Spleen (tissue), 11 donors: ENCODE results near the gene PCSK4. TPM values are rescaled to one million over a fixed set of nuclear protein-coding genes. Genes with fewer than 3 reads are reported as not detected.
"Not testable (repeated sequence)": the region's sequence is repeated elsewhere in the genome, so short reads cannot be mapped to it uniquely, and the experiment has no call there.

Experiments used
- DNase-seq: peaks from one replicate; pipeline ENCODE4 v3.0.0-alpha.2; 2020
- H3K27ac ChIP-seq, 8 donors: fragments of 200-600 bp; sonication (generic) in 7 of 8; 1 replicate in 4 of 8; 2 replicates in 4 of 8; pipeline versions ENCODE4 v1.5.0 to v1.8.0; 2016 to 2021; ENCODE audit warnings: inconsistent platforms in 4 of 8, mild to moderate bottlenecking in 4 of 8, moderate library complexity in 1 of 8
- H3K27me3 ChIP-seq, 7 donors: fragments of 200-600 bp; sonication (generic) in 6 of 7; replicated peaks in 1 of 7; 1 replicate in 4 of 7; 2 replicates in 3 of 7; pipeline versions ENCODE4 v1.5.0 to v1.8.0; 2016 to 2021; ENCODE audit warnings: inconsistent platforms in 3 of 7, mild to moderate bottlenecking in 1 of 7
- H3K36me3 ChIP-seq, 6 donors: fragments of 200-600 bp; sonication (generic) in 5 of 6; 1 replicate in 4 of 6; 2 replicates in 2 of 6; pipeline versions ENCODE4 v1.5.0 to v1.8.0; 2016 to 2021; ENCODE audit warnings: inconsistent platforms in 2 of 6
- H3K4me1 ChIP-seq, 6 donors: fragments of 200-600 bp; sonication (generic) in 5 of 6; 1 replicate in 3 of 6; 2 replicates in 3 of 6; pipeline versions ENCODE4 v1.5.0 to v1.8.0; 2016 to 2021; ENCODE audit warnings: inconsistent platforms in 3 of 6
- H3K4me3 ChIP-seq, 8 donors: fragments of 200-600 bp; sonication (generic) in 7 of 8; 1 replicate in 4 of 8; 2 replicates in 4 of 8; pipeline versions ENCODE4 v1.5.0 to v1.8.0; 2016 to 2021; ENCODE audit warnings: inconsistent platforms in 4 of 8, mild to moderate bottlenecking in 4 of 8, moderate library complexity in 2 of 8
- H3K9me3 ChIP-seq, 8 donors: fragments of 200-600 bp; sonication (generic) in 7 of 8; 1 replicate in 4 of 8; 2 replicates in 4 of 8; pipeline versions ENCODE4 v1.5.0 to v1.8.0; 2016 to 2021; ENCODE audit warnings: inconsistent platforms in 4 of 8
- CTCF ChIP-seq, 11 experiments: fragments of 200-600 bp in 7 of 11; fragments of 450-650 bp in 4 of 11; sonication (generic) in 4 of 11; IDR thresholded peaks in 8 of 11; conservative IDR thresholded peaks in 3 of 11; 1 replicate in 7 of 11; 2 replicates in 4 of 11; pipeline versions ENCODE4 v1.4.0 to v1.8.0; 2016 to 2021; ENCODE audit warnings: antibody characterized with exemption in 11 of 11, inconsistent platforms in 4 of 11, mild to moderate bottlenecking in 1 of 11
- POLR2A ChIP-seq, 3 donors: fragments of 450-650 bp; IDR thresholded peaks; one replicate each; pipeline ENCODE4 v1.5.1; 2017; ENCODE audit warnings: antibody characterized with exemption in 3 of 3, mild to moderate bottlenecking in 1 of 3
- POLR2AphosphoS5 ChIP-seq, 3 donors: sonication (generic); formaldehyde crosslinking; IDR thresholded peaks; one replicate each; pipeline ENCODE4 v1.5.1; 2017; ENCODE audit warnings: antibody characterized with exemption in 3 of 3
- WGBS, 5 donors: extraction: QIAGEN DNeasy Blood & Tissue Kit in 3 of 5; methylation state at CpG; one replicate each; pipeline versions ENCODE4 v1.1.5 to v1.1.7; 2013 to 2018; 5-methylcytosine and 5-hydroxymethylcytosine counted together
- intact Hi-C: fragments of 100-400 bp; cut with DNase I; formaldehyde crosslinking; loops from one replicate; pipeline ENCODE4 v1.15.0; 2023; ENCODE audit warnings: low total_unique reads
- polyA plus RNA-seq, 3 donors: library from polyadenylated mRNA; stranded (reverse); fragments of 200-250 nt; gene quantifications; one replicate each; pipeline ENCODE4 v1.2.1, GENCODE V29; 2013
- total RNA-seq, 7 donors: library from RNA; depleted of rRNA in 3 of 7; stranded (reverse); fragments of >200 nt in 3 of 7; fragmentation: NEBNext Ultra II Directional in 4 of 7; extraction: Animal tissue kit (Norgen Biotek cat#: 25700) in 4 of 7; gene quantifications; one replicate each; pipeline versions ENCODE4 v1.1.0 to v1.2.1, GENCODE V29; 2016 to 2021
- donor health status: healthy with polysubstance abuse.
- donor health status: DM: no; HTN: no; CAD: no; lungs with moderate emphysema.
- donor health status: DM: no; HTN: no; CAD: no.
- donor health status: Bipolar disorder and iron deficiency.
- donor health status: healthy.
- donor health status: DM: no; HTN: no; CAD: no.
- donor health status: DM: yes; HTN: yes; CAD: no.

Gene PCSK4
- total and polyA plus RNA-seq, 10 donors, result 1.1 to 4.2 (median 1.9) TPM

- 72 to 80% (median 78%) methylated on average over 8 to 23 of the region's 23 CpGs for WGBS, 5 donors
- no peak for DNase-seq
These were observed 43.5 kb upstream of the PCSK4 start for GRCh38 chr19:1533510-1534150.

GRCh38 chr19:1532003-1532402, 41.9 kb upstream of the PCSK4 start:
- DNase-seq, result no peak
- Histone ChIP-seq H3K9me3 (peaks cover 0 to 4% (median 0%) of the 10 kb centered on the region in 8 donors), H3K4me3 (no peak overlapping the region), H3K27ac (no peak overlapping the region), H3K36me3 (no peaks in the 10 kb centered on the region), H3K27me3 (peaks cover 0 to 90% (median 16%) of the 10 kb centered on the region in 7 donors), H3K4me1 (no peaks in the 10 kb centered on the region)
- 82 to 88% (median 86%) methylated on average over 9 of the region's 9 CpGs for WGBS, 5 donors
- TF ChIP-seq POLR2AphosphoS5 (IDR thresholded peaks at IDR 0.05), result no peak
- intact Hi-C loops, result no loop called here

More at GRCh38 chr19:1533510-1534150, 43.5 kb upstream of the PCSK4 start:
- Histone ChIP-seq H3K4me1 (no peaks in the 10 kb centered on the region), H3K27me3 (peaks cover 0 to 91% (median 15%) of the 10 kb centered on the region in 7 donors), H3K27ac (no peak overlapping the region), H3K4me3 (no peak overlapping the region), H3K36me3 (no peaks in the 10 kb centered on the region), H3K9me3 (peaks cover 0 to 4% (median 0%) of the 10 kb centered on the region in 8 donors)
- TF ChIP-seq POLR2A (IDR thresholded peaks at IDR 0.05) (no peak), CTCF (IDR thresholded peaks at IDR 0.05 in 8 of 11, conservative IDR thresholded peaks at IDR 0.05 in 3 of 11) (no peak), POLR2AphosphoS5 (IDR thresholded peaks at IDR 0.05) (no peak)
- intact Hi-C loops, result no loop called here

GRCh38 chr19:1531587-1531986, 41.4 kb upstream of the PCSK4 start:
- intact Hi-C loops, result no loop called here
- no peak for TF ChIP-seq POLR2A (IDR thresholded peaks at IDR 0.05)
- TF ChIP-seq POLR2AphosphoS5 (IDR thresholded peaks at IDR 0.05), result no peak
- TF ChIP-seq CTCF (IDR thresholded peaks at IDR 0.05 in 8 of 11, conservative IDR thresholded peaks at IDR 0.05 in 3 of 11), result no peak
- WGBS, 5 donors, result 75 to 88% (median 86%) methylated on average over 11 of the region's 11 CpGs
- Histone ChIP-seq H3K9me3 (peaks cover 0 to 4% (median 0%) of the 10 kb centered on the region in 8 donors), H3K27me3 (peaks cover 0 to 91% (median 17%) of the 10 kb centered on the region in 7 donors), H3K27ac (no peak overlapping the region), H3K36me3 (no peaks in the 10 kb centered on the region), H3K4me3 (no peak overlapping the region), H3K4me1 (no peaks in the 10 kb centered on the region)
- no peak for DNase-seq

GRCh38 chr19:1530856-1531255, 40.7 kb upstream of the PCSK4 start:
- 86 to 96% (median 90%) methylated on average over 11 of the region's 11 CpGs for WGBS, 5 donors
- H3K4me3 ChIP-seq, H3K4me1 ChIP-seq, H3K27ac ChIP-seq, H3K9me3 ChIP-seq, H3K36me3 ChIP-seq, intact Hi-C loops, DNase-seq: not testable (repeated sequence)
- peaks cover 0 to 95% (median 25%) of the 10 kb centered on the region in 7 donors for H3K27me3 ChIP-seq

- WGBS, 5 donors, result 78 to 83% (median 83%) methylated on average over 1 to 16 of the region's 16 CpGs
- no peak for TF ChIP-seq CTCF (IDR thresholded peaks at IDR 0.05 in 8 of 11, conservative IDR thresholded peaks at IDR 0.05 in 3 of 11)
- no peak for TF ChIP-seq POLR2AphosphoS5 (IDR thresholded peaks at IDR 0.05)
- no peak for DNase-seq
- intact Hi-C loops, result no loop called here
- H3K4me1 ChIP-seq, result peaks cover 0 to 1% (median 0%) of the 10 kb centered on the region in 6 donors
- no peak overlapping the region for H3K4me3 ChIP-seq
- H3K9me3 ChIP-seq, result no peaks in the 10 kb centered on the region
- H3K27ac ChIP-seq, result no peak overlapping the region
- peaks cover 0 to 96% (median 39%) of the 10 kb centered on the region in 7 donors for H3K27me3 ChIP-seq
- no peaks in the 10 kb centered on the region for H3K36me3 ChIP-seq
These were observed 39.3 kb upstream of the PCSK4 start for GRCh38 chr19:1529430-1529816.
